HL-60 (cell line): Measurements from ENCODE around the gene PGM5.

Experiments
- CTCF ChIP-seq: IDR thresholded peaks from one replicate; pipeline ENCODE4 v1.5.1; 2011; ENCODE audit warnings: low read length, control low read depth, inconsistent platforms; ENCODE audit not compliant: insufficient read depth
- POLR2AphosphoS5 ChIP-seq: IDR thresholded peaks from 2 replicates; pipeline ENCODE4 v1.6.1; 2012; ENCODE audit warnings: low read depth
- REST ChIP-seq: IDR thresholded peaks from 2 replicates; pipeline ENCODE4 v1.6.1; 2012; ENCODE audit warnings: low read depth; ENCODE audit not compliant: insufficient replicate concordance
- SPI1 ChIP-seq: IDR thresholded peaks from 2 replicates; pipeline ENCODE4 v1.6.1; 2012; ENCODE audit warnings: low read depth, mild to moderate bottlenecking, borderline replicate concordance

GRCh38 chr9:68476422-68476821 is 120.0 kb downstream of the PGM5 start:
- TF ChIP-seq CTCF (no peak), POLR2AphosphoS5 (no peak), REST (no peak), SPI1 (no peak)
